Stimulated activated CD4-positive, alpha-beta T cell treated with anti-CD3 and anti-CD28 coated beads, TNF-alpha, amount 100 ng/mL, for 4 hours (primary cell): ENCODE measurements around the gene DOCK9.

Experiments
- DNase-seq, 3 experiments: peaks; one replicate each; pipeline ENCODE4 v3.0.0-alpha.2; 2020; ENCODE audit warnings: low read depth in 3 of 3

DOCK9 gene

GRCh38 chr13:98945863-98946605, 31.8 kb downstream of the DOCK9 start:
- DNase-seq: no peak

- no peak for DNase-seq
Observed at GRCh38 chr13:98944336-98944735, 33.5 kb downstream of the DOCK9 start.

- DNase-seq: no peak
Observed at GRCh38 chr13:98942997-98943396, 34.9 kb downstream of the DOCK9 start.

GRCh38 chr13:98942485-98942884, 35.4 kb downstream of the DOCK9 start:
- DNase-seq: no peak

GRCh38 chr13:98941536-98941935, 36.3 kb downstream of the DOCK9 start:
- no peak for DNase-seq

- DNase-seq: no peak
Observed at GRCh38 chr13:98941126-98941525, 36.7 kb downstream of the DOCK9 start.

GRCh38 chr13:98940325-98941001, 37.4 kb downstream of the DOCK9 start:
- no peak for DNase-seq

- DNase-seq: no peak
Observed at GRCh38 chr13:98939660-98940191, 38.1 kb downstream of the DOCK9 start.

- DNase-seq: no peak
Observed at GRCh38 chr13:98938801-98939200, 39.1 kb downstream of the DOCK9 start.

GRCh38 chr13:98937911-98938381, 39.9 kb downstream of the DOCK9 start:
- no peak for DNase-seq

- DNase-seq: no peak
Observed at GRCh38 chr13:98934243-98934642, 43.6 kb downstream of the DOCK9 start.

- DNase-seq: peak in 1 of 3 experiments; percentile 2
Observed at GRCh38 chr13:98930151-98930591, 47.7 kb downstream of the DOCK9 start.

GRCh38 chr13:98927951-98928927, 49.6 kb downstream of the DOCK9 start:
- DNase-seq: no peak

- no peak for DNase-seq
Observed at GRCh38 chr13:98925949-98926348, 51.9 kb downstream of the DOCK9 start.

GRCh38 chr13:98923641-98924397, 54.0 kb downstream of the DOCK9 start:
- no peak for DNase-seq

GRCh38 chr13:98922306-98922705, 55.6 kb downstream of the DOCK9 start:
- DNase-seq: no peak

- no peak for DNase-seq
Observed at GRCh38 chr13:98921786-98922185, 56.1 kb downstream of the DOCK9 start.

GRCh38 chr13:98921015-98921580, 56.8 kb downstream of the DOCK9 start:
- no peak for DNase-seq

- DNase-seq: no peak
Observed at GRCh38 chr13:98919566-98919965, 58.3 kb downstream of the DOCK9 start.

- DNase-seq: no peak
Observed at GRCh38 chr13:98918771-98919170, 59.1 kb downstream of the DOCK9 start.

GRCh38 chr13:98917116-98917515, 60.7 kb downstream of the DOCK9 start:
- no peak for DNase-seq
